ENCODE data around the gene INTS6.

GRCh38 chr13:51371768-51372399 lies 81.0 kb downstream of the INTS6 start:
- no peak for TF ChIP-seq CTCF (IDR thresholded peaks at IDR 0.05)
- no peak for TF ChIP-seq POLR2A (IDR thresholded peaks at IDR 0.05)
